VCaP (cell line): ENCODE data around the gene SUPT5H.
"Not testable (repeated sequence)": the region's sequence is repeated elsewhere in the genome, so short reads cannot be mapped to it uniquely, and the experiment has no call there.

Source experiments
- H3K27ac ChIP-seq: fragments of 450-650 bp; 2 replicates; pipeline ENCODE4 v1.5.1; 2017
- CTCF ChIP-seq: fragments of 450-650 bp; conservative IDR thresholded peaks from 2 replicates; pipeline ENCODE4 v1.5.1; 2017; ENCODE audit warnings: mild to moderate bottlenecking, moderate library complexity

SUPT5H gene

DNA sequence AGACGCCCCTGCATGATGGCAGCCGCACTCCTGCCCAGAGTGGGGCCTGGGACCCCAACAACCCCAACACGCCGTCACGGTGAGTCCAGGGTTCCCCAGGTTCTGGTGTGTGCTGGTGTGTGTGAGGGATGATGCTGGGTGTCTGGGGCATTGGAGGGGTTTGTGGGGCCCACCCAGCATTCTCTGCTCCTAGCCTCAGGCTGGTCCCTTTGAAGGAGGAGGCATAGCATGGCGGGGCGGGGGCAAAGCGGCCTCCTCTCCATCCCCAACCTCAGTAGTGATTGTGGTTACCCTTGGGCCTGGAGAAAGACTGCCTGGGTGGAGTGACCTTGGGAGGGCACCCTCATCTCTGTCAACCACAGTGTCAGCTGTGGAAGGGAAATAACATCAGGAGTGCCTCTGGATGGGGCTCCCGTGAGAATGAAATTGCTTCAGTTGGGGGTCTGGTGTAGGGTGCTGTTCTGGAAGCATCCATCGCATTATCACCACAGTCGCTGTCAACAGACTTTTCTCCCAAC lies 28.1 kb downstream of the SUPT5H start:
- H3K27ac ChIP-seq, result no peak overlapping the region
- no peak for TF ChIP-seq CTCF

GRCh38 chr19:39474139-39474620 lies 28.8 kb downstream of the SUPT5H start:
- peak; percentile 98 for TF ChIP-seq CTCF
- H3K27ac ChIP-seq, result no peak overlapping the region

DNA sequence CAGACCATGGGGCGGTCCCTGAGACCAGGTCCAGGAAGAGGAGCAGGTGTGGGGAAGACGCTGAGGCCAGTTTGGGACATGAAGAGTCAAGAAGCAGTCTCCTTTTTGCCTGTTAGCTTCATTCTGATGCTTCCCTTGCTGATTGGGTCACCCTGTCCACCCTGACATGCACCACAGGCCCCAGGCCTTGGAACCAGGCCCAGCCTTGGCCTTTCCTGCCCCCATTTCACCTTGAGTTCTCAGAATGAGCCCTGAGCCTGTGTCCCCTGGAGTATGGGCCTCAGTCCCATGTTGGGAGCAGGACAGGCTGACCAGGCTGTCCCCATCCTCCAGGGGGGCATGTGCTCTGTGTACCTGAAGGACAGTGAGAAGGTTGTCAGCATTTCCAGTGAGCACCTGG lies 30.4 kb downstream of the SUPT5H start:
- no peak overlapping the region for H3K27ac ChIP-seq
- no peak for TF ChIP-seq CTCF

GRCh38 chr19:39479319-39479801 lies 34.0 kb downstream of the SUPT5H start:
- not testable (repeated sequence) for H3K27ac ChIP-seq

- peak overlapping the region; percentile 86 for H3K27ac ChIP-seq
These were observed 34.5 kb downstream of the SUPT5H start for GRCh38 chr19:39479916-39480315.

DNA sequence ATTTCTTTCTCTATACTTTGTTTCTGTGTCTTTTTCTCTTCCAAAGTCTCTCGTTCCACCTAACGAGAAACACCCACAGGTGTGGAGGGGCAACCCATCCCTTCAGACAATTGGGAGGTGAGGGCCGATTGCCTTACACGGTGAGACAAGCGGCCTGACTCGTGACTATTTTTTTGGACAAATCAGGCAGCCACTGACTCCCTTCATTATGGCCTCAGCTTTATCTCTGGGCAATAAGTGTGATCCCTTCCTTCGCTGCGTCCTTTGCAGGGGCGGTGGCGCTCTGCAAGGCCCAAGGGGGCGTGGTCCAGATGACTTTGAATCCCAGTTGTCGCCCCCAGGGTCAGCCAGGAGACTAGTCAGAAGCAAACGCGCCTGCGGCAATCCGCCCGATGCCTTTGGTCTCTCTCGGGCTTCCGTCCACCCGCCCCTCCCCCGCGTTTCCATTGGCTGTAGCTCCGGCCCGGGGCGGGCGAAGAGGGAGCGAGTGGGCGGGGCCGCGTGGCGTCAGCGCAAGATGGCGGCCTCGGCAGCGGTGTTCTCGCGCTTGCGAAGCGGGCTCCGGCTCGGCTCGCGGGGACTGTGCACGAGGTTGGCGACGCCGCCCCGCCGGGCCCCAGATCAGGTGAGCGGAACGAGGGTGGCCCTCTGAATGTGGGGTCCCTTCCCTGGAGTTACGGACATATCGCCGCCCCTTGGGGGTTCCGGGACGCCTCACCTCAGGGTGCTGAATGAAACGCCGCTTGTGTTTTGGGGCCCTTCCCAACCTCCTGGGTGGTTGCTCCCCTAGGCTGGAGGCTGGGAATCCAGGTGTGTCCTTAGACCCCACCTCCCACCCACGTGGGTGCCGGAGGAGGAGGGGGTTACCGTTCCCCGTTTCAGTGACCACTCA lies 35.2 kb downstream of the SUPT5H start, which contains the start of gene TIMM50:
TIMM50 (plus strand) TSS at position 502 of the 892 bp plus-strand sequence; CDS start at position 518, 16 bp downstream.
- H3K27ac ChIP-seq, result peak within 1 kb of the TSS; percentile 86
- TF ChIP-seq CTCF, result no peak

More at GRCh38 chr19:39479916-39480315, 34.5 kb downstream of the SUPT5H start:
- no peak for TF ChIP-seq CTCF

GRCh38 chr19:39481229-39481545 lies 35.8 kb downstream of the SUPT5H start:
- peak overlapping the region; percentile 86 for H3K27ac ChIP-seq
- TF ChIP-seq CTCF, result no peak

DNA sequence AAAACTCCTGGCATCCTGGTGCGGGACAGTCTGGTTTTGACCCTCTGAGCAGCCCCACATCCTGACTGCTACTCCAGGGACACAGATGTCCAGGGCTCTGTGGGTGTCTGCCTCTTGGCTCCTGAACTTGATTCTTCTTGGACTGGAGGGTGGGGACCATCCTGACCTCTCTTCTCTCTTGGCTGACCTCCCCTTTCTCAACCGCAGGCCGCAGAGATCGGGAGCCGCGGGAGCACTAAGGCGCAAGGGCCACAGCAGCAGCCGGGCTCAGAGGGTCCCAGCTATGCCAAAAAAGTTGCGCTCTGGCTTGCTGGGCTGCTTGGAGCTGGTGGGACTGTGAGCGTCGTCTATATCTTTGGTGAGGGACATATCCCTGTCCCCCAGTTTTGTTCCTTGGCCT lies 36.3 kb downstream of the SUPT5H start:
- H3K27ac ChIP-seq, result peak overlapping the region; percentile 86

More for the DNA sequence above, 36.3 kb downstream of the SUPT5H start:
- no peak for TF ChIP-seq CTCF
